NCI-H1436 treated with DMSO at 0.1 percent for 48 hours (cell line): Measurements from ENCODE around the gene KIF5B.

ENCODE experiments used
- DNase-seq: peaks from one replicate; lab custom pipeline; 2025; lab: John Stamatoyannopoulos, UW

KIF5B gene

GRCh38 chr10:31961277-31962074, 94.7 kb downstream of the KIF5B start:
- DNase-seq, result no peak

GRCh38 chr10:31959461-31960173, 96.6 kb downstream of the KIF5B start:
- DNase-seq, result no peak
